ENCODE data around the gene AZU1. TPM values are rescaled to one million over a fixed set of nuclear protein-coding genes. Genes with fewer than 3 reads are reported as not detected.

Gene AZU1
- total RNA-seq, 1 donor from 2014 or later = not detected

GRCh38 chr19:798415-799075 lies 29.1 kb upstream of the AZU1 start:
- Histone ChIP-seq H3K4me1 (peaks cover 41 to 59% of the 10 kb centered on the region in 2 donors), H3K36me3 (peaks cover 5 to 9% of the 10 kb centered on the region in 2 donors), H3K27me3 (no peaks in the 10 kb centered on the region), H3K9me3 (no peaks in the 10 kb centered on the region), H3K27ac (peak overlapping the region; percentile 84 to 99), H3K4me3 (peak overlapping the region; percentile 96 to 98)
- no peak for DNase-seq (ENCODE audit: low spot score in 2 of 2)
- intact Hi-C loops (cut with DNase I) = loop anchor here (5.0 kb wide), 2 partner anchors 114 to 226 kb away; partner anchors contain the start of genes BSG and R3HDM4
- no peak for TF ChIP-seq CTCF (IDR thresholded peaks at IDR 0.05)

- no peaks in the 10 kb centered on the region for H3K9me3 ChIP-seq
- H3K36me3 ChIP-seq = peaks cover 13 to 17% of the 10 kb centered on the region in 2 donors
- H3K27me3 ChIP-seq = no peaks in the 10 kb centered on the region
- peaks cover 41 to 59% of the 10 kb centered on the region in 2 donors for H3K4me1 ChIP-seq
- intact Hi-C loops (cut with DNase I) = loop anchor here (5.0 kb wide), 2 partner anchors 113 to 227 kb away; partner anchors contain the start of genes BSG and R3HDM4
- H3K27ac ChIP-seq = peak overlapping the region in 1 of 2 donors; percentile 4
- no peak for DNase-seq (ENCODE audit: low spot score in 2 of 2)
- no peak for TF ChIP-seq CTCF (IDR thresholded peaks at IDR 0.05)
- H3K4me3 ChIP-seq = peak overlapping the region; percentile 96 to 98
These were observed 28.4 kb upstream of the AZU1 start for GRCh38 chr19:799076-799881.

- H3K4me3 ChIP-seq = peak overlapping the region; percentile 39 to 52
- no peak for DNase-seq (ENCODE audit: low spot score in 2 of 2)
- intact Hi-C loops (cut with DNase I) = no loop called here
These were observed 27.1 kb upstream of the AZU1 start for GRCh38 chr19:800360-801029.

GRCh38 chr19:801030-801860 lies 26.4 kb upstream of the AZU1 start:
- intact Hi-C loops (cut with DNase I) = no loop called here
- H3K4me1 ChIP-seq = peaks cover 38 to 51% of the 10 kb centered on the region in 2 donors
- peaks cover 32 to 36% of the 10 kb centered on the region in 2 donors for H3K36me3 ChIP-seq
- no peak for TF ChIP-seq CTCF (IDR thresholded peaks at IDR 0.05)
- H3K9me3 ChIP-seq = no peaks in the 10 kb centered on the region
- peak overlapping the region; percentile 39 to 52 for H3K4me3 ChIP-seq
- H3K27me3 ChIP-seq = no peaks in the 10 kb centered on the region
- peak; percentile 30 to 82 for DNase-seq (ENCODE audit: low spot score in 2 of 2)
- H3K27ac ChIP-seq = peak overlapping the region; percentile 21 to 54

More at GRCh38 chr19:800360-801029, 27.1 kb upstream of the AZU1 start:
- peaks cover 25 to 29% of the 10 kb centered on the region in 2 donors for H3K36me3 ChIP-seq
- no peaks in the 10 kb centered on the region for H3K9me3 ChIP-seq
- H3K27me3 ChIP-seq = no peaks in the 10 kb centered on the region
- peaks cover 41 to 58% of the 10 kb centered on the region in 2 donors for H3K4me1 ChIP-seq
- H3K27ac ChIP-seq = peak overlapping the region; percentile 21 to 54
- no peak for TF ChIP-seq CTCF (IDR thresholded peaks at IDR 0.05)

Data from ascending aorta (tissue), 2 donors.